GM06990 (cell line): ENCODE measurements around the gene PKP4.

ENCODE experiments used
- DNase-seq: peaks from one replicate; pipeline ENCODE4 v3.0.0-alpha.2; 2011; ENCODE audit not compliant: insufficient read length; ENCODE audit errors: extremely low read depth
- H3K27me3 ChIP-seq: replicated peaks from 2 replicates; pipeline ENCODE4 v1.6.0; 2011; ENCODE audit warnings: low read length; ENCODE audit not compliant: control insufficient read depth, insufficient read depth
- H3K36me3 ChIP-seq: 2 replicates; pipeline ENCODE4 v1.5.1; 2011; ENCODE audit warnings: low read length; ENCODE audit not compliant: control insufficient read depth, insufficient read depth
- H3K4me3 ChIP-seq: replicated peaks from 2 replicates; pipeline ENCODE4 v1.5.1; 2011; ENCODE audit warnings: low read depth, mild to moderate bottlenecking, control low read depth, low read length
- TF ChIP-seq, protein P1 (sequence below): IDR thresholded peaks from 2 replicates; pipeline ENCODE4 v1.5.1; 2011; ENCODE audit warnings: low read length, control low read depth, mild to moderate bottlenecking, inconsistent platforms; ENCODE audit not compliant: insufficient read depth, poor library complexity, severe bottlenecking

The PKP4 gene

DNA sequence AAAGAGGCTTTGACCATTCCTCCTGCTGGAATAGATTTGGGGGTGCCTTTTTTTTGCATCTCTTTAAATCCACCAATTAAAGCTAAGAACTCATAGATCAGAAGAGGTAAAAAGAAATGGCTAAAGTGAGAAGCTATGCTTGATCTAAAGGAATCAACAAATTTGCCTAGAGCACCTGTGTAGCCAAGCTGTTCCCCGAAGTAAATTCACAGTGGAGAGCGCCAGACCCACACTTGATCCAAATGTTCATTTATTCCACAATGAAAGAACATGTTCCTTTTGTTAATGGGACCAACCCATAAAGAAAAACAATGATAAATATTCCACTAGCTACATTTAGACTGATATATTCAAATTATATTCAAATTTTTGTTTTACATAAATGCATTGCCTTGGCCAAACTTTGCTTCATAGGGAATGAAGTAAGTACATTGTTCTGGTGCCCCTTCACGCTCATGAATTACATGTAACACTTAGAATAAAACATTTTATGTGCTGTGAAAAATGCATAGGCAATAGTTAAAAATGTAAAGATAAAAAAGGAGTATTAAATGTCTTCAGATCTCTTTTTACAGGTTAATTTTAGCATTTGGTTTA, 167.4 kb downstream of the PKP4 start:
- Histone ChIP-seq H3K4me3 (no peak overlapping the region), H3K36me3 (no peaks in the 10 kb centered on the region; the same call in none of the 2 replicates), H3K27me3 (no peaks in the 10 kb centered on the region)
- no peak for DNase-seq
- TF ChIP-seq, protein P1, sequence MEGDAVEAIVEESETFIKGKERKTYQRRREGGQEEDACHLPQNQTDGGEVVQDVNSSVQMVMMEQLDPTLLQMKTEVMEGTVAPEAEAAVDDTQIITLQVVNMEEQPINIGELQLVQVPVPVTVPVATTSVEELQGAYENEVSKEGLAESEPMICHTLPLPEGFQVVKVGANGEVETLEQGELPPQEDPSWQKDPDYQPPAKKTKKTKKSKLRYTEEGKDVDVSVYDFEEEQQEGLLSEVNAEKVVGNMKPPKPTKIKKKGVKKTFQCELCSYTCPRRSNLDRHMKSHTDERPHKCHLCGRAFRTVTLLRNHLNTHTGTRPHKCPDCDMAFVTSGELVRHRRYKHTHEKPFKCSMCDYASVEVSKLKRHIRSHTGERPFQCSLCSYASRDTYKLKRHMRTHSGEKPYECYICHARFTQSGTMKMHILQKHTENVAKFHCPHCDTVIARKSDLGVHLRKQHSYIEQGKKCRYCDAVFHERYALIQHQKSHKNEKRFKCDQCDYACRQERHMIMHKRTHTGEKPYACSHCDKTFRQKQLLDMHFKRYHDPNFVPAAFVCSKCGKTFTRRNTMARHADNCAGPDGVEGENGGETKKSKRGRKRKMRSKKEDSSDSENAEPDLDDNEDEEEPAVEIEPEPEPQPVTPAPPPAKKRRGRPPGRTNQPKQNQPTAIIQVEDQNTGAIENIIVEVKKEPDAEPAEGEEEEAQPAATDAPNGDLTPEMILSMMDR: no peak

DNA sequence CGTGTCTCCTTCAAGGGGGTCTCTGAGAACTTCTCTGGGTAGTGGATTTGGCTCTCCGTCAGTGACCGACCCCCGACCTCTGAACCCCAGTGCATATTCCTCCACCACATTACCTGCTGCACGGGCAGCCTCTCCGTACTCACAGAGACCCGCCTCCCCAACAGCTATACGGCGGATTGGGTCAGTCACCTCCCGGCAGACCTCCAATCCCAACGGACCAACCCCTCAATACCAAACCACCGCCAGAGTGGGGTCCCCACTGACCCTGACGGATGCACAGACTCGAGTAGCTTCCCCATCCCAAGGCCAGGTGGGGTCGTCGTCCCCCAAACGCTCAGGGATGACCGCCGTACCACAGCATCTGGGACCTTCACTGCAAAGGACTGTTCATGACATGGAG, 168.2 kb downstream of the PKP4 start:
- TF ChIP-seq, protein P1: no peak
- H3K4me3 ChIP-seq: no peak overlapping the region
- peak; percentile 2 for DNase-seq
- no peaks in the 10 kb centered on the region for H3K27me3 ChIP-seq
- H3K36me3 ChIP-seq: no peaks in the 10 kb centered on the region; the same call in none of the 2 replicates

DNA sequence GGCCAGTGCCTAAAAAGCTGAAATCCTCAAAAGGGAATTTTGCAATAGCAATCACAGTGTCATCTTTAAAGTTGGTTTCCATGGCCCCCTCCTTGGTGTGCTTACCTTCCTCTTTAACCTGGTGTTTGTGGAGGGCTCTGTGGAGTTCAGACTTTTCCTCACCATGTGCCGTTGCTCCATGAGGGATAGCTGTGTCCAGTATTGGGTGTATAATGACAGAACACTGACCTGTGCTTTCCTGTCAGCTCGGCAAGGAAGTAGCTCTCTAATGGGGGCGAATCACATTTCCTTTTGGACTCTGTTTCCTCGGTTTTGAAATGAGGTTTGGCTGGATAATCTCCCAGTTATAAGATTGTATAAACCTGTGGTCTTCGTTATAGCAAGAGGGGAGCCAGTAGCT, 172.4 kb downstream of the PKP4 start:
- TF ChIP-seq, protein P1: no peak
- DNase-seq: no peak
- H3K4me3 ChIP-seq: no peak overlapping the region
- H3K36me3 ChIP-seq: no peaks in the 10 kb centered on the region; the same call in none of the 2 replicates
- no peaks in the 10 kb centered on the region for H3K27me3 ChIP-seq

DNA sequence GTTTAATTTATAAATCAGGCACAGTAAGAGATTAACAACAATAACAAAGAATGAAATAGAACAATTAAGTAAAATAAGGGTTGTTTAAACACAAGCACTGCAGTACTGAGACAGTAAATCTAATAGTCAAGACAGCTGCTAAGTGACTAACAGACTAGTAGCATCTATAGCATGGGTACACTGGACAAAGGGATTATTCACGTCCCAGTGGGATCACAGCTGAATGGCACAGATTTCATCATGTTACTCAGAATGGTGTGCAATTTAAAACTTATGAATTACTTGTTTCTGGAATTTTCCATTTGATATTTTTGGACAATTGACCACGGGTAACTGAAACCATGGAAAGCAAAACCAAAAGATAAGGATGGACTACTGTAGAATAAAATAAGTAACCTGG, 176.5 kb downstream of the PKP4 start:
- Histone ChIP-seq H3K36me3 (no peaks in the 10 kb centered on the region), H3K27me3 (no peaks in the 10 kb centered on the region), H3K4me3 (no peak overlapping the region)
- DNase-seq: no peak
- TF ChIP-seq, protein P1: no peak

DNA sequence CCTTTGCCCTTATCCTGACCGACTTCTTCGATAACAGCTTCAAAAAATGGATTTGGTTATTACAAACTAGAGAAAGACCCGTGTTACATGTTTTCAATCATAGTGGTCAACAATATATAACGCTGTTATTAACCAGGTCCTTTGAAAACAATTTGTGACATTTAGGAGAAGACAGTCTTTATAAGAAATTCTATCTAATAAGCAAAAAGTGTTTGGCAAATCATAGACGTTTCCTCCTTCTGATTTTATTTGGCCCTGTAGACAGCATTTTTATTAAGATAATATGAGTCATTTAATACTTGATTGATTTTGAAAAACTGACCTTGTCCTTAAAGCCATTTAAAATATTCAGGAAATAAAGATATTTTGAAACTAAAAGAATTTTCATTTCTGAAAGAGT, 177.9 kb downstream of the PKP4 start:
- DNase-seq: no peak
- TF ChIP-seq, protein P1: no peak
- no peaks in the 10 kb centered on the region for H3K36me3 ChIP-seq
- no peaks in the 10 kb centered on the region for H3K27me3 ChIP-seq
- no peak overlapping the region for H3K4me3 ChIP-seq
